Dendritic cell treated with granulocyte-macrophage colony-stimulating factor and Interleukin-4, amounts not matched to agents 40 ng/mL and 50 ng/mL, for 4 days (primary cell): Measurements from ENCODE around the gene AP4M1.

Source experiments
- H3K27ac Mint-ChIP-seq: one replicate; pipeline ENCODE4 v1.8.0; 2022; ENCODE audit warnings: mild to moderate bottlenecking, mixed read lengths
- H3K27me3 Mint-ChIP-seq: one replicate; pipeline ENCODE4 v1.8.0; 2022; ENCODE audit warnings: mild to moderate bottlenecking, mixed read lengths
- H3K36me3 Mint-ChIP-seq: one replicate; pipeline ENCODE4 v1.8.0; 2022; ENCODE audit warnings: low read depth, mixed read lengths
- H3K4me1 Mint-ChIP-seq: one replicate; pipeline ENCODE4 v1.8.0; 2022; ENCODE audit warnings: low read depth, mixed read lengths
- H3K4me3 Mint-ChIP-seq: one replicate; pipeline ENCODE4 v1.8.0; 2022; ENCODE audit warnings: mild to moderate bottlenecking, moderate library complexity, mixed read lengths
- H3K9me3 Mint-ChIP-seq: one replicate; pipeline ENCODE4 v1.8.0; 2022; ENCODE audit warnings: mixed read lengths
- intact Hi-C: fragments of 100-400 bp; cut with micrococcal nuclease; formaldehyde crosslinking; loops from one replicate; pipeline ENCODE4 v1.15.0; 2022

Gene AP4M1

GRCh38 chr7:100107125-100107737 lies 5.8 kb downstream of the AP4M1 start:
- Mint-ChIP-seq H3K27ac (no peak overlapping the region), H3K4me3 (no peak overlapping the region), H3K4me1 (peaks cover 20% of the 10 kb centered on the region), H3K27me3 (no peaks in the 10 kb centered on the region), H3K36me3 (peaks cover 93% of the 10 kb centered on the region), H3K9me3 (no peaks in the 10 kb centered on the region)
- intact Hi-C loops: no loop called here

GRCh38 chr7:100107890-100108289 lies 6.4 kb downstream of the AP4M1 start:
- no peaks in the 10 kb centered on the region for H3K27me3 Mint-ChIP-seq
- no peaks in the 10 kb centered on the region for H3K9me3 Mint-ChIP-seq
- H3K27ac Mint-ChIP-seq: no peak overlapping the region
- H3K4me3 Mint-ChIP-seq: no peak overlapping the region
- peaks cover 19% of the 10 kb centered on the region for H3K4me1 Mint-ChIP-seq
- peaks cover 100% of the 10 kb centered on the region for H3K36me3 Mint-ChIP-seq
- intact Hi-C loops: no loop called here

GRCh38 chr7:100109521-100110163 lies 8.2 kb downstream of the AP4M1 start:
- no peaks in the 10 kb centered on the region for H3K27me3 Mint-ChIP-seq
- no peak overlapping the region for H3K4me3 Mint-ChIP-seq
- peaks cover 100% of the 10 kb centered on the region for H3K36me3 Mint-ChIP-seq
- H3K9me3 Mint-ChIP-seq: no peaks in the 10 kb centered on the region
- no peak overlapping the region for H3K27ac Mint-ChIP-seq
- intact Hi-C loops: no loop called here
- H3K4me1 Mint-ChIP-seq: peaks cover 26% of the 10 kb centered on the region

GRCh38 chr7:100111156-100111555 lies 9.7 kb downstream of the AP4M1 start:
- Mint-ChIP-seq H3K36me3 (peaks cover 96% of the 10 kb centered on the region), H3K27ac (no peak overlapping the region), H3K9me3 (no peaks in the 10 kb centered on the region), H3K4me1 (peaks cover 26% of the 10 kb centered on the region), H3K4me3 (no peak overlapping the region), H3K27me3 (no peaks in the 10 kb centered on the region)
- intact Hi-C loops: no loop called here

DNA sequence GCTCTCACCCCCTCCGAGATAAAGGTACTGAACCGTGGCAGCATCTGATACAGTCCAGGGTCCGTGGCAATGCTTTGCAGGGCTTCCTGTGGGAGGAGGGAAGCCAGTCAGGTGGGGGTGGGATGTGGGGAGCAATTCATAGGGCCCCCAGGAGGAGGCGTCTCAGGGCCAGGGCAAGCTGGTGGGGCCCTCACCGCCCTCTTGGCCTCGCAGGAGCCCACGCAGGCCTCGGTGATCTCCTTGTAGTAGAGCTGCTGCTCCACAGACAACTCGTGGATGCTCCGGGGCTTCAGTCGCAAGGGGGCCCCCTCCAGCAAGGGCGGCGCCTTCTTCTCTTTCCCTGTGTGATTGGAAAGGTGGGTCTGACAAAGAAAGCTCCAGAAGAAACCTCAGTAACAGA lies 10.5 kb downstream of the AP4M1 start:
- Mint-ChIP-seq H3K36me3 (peaks cover 88% of the 10 kb centered on the region), H3K9me3 (no peaks in the 10 kb centered on the region), H3K4me1 (peaks cover 27% of the 10 kb centered on the region), H3K27me3 (no peaks in the 10 kb centered on the region), H3K4me3 (no peak overlapping the region), H3K27ac (no peak overlapping the region)
- intact Hi-C loops: no loop called here

DNA sequence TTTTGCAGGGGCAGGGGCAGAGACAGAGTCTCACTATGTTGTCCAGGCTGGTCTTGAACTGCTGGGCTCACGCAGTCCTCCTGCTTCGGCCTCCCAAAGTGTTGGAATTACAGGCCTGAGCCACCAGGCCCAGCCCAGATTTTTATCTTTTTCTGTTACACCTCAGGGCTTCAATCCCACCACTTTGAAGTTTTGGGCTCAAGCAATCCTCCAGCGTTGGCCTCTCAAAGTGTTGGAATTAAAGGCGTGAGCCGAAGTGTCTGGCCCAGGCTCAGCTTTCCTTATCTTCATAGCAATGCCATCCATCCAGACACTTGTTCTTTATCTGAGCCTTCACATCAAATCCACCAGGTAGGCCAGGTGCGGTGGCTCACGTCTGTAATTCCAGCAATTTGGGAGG lies 13.6 kb downstream of the AP4M1 start:
- Mint-ChIP-seq H3K36me3 (peaks cover 70% of the 10 kb centered on the region), H3K27me3 (no peaks in the 10 kb centered on the region), H3K27ac (no peak overlapping the region), H3K9me3 (no peaks in the 10 kb centered on the region), H3K4me1 (peaks cover 35% of the 10 kb centered on the region), H3K4me3 (no peak overlapping the region)
- intact Hi-C loops: no loop called here

- intact Hi-C loops: loop anchor here (1.0 to 2.0 kb wide), 2 partner anchors 9 to 18 kb away; partner anchors contain the start of genes AP4M1 and MCM7
- Mint-ChIP-seq H3K27me3 (no peaks in the 10 kb centered on the region), H3K4me3 (peak overlapping the region; percentile 100), H3K9me3 (no peaks in the 10 kb centered on the region), H3K36me3 (peaks cover 43% of the 10 kb centered on the region), H3K4me1 (peaks cover 44% of the 10 kb centered on the region), H3K27ac (peak overlapping the region; percentile 97)
Observed at GRCh38 chr7:100118388-100119071, 17.1 kb downstream of the AP4M1 start.

DNA sequence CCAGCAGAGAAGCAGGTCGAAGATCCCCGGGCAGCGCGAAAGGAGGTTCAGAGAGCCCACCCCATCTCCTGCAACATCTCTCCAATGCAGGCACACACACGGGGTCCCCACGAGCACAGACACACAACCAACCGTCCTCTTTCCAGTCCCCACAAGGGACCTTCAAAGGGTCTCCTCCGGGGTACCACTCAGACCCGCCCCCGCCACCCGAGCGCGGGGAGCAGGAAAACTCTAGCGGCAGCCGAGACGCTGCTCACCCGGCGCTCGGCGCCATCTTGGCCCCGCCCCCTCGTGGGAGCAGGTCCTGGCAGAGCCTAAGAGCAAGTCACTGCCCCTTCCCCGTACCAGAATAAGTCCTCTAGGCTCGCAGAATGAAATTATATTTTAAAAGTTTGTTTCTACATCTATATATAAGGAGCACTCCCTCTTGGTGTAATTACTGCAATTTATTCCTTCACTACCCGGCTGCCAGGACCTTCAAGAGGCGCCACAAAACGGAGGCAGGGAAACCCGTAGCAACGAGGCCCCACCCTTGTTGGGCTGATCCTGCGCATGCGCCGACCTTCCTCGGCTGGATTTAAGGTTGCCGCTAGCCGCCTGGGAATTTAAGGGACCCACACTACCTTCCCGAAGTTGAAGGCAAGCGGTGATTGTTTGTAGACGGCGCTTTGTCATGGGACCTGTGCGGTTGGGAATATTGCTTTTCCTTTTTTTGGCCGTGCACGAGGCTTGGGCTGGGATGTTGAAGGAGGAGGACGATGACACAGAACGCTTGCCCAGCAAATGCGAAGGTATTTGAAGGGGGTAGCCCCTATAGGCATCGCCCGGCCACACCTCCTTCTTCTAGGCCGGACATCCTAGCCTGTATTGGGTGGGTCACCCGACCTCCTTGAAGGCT lies 17.9 kb downstream of the AP4M1 start, which contains the start of the genes CNPY4 and TAF6:
TSS of gene CNPY4 (plus strand) at position 563 of the 898 bp plus-strand sequence. CDS start at position 674, 111 bp downstream.
TSS of gene TAF6 (minus strand) at position 287 of the 898 bp plus-strand sequence. CDS start 5,149 bp downstream, outside the sequence.
- peak within 1 kb of the TSS; percentile 97 for H3K27ac Mint-ChIP-seq
- peak within 1 kb of the TSS; percentile 100 for H3K4me3 Mint-ChIP-seq
- H3K27me3 Mint-ChIP-seq: no peaks in the 10 kb centered on the region
- H3K9me3 Mint-ChIP-seq: no peaks in the 10 kb centered on the region
- intact Hi-C loops: loop anchor here (1.0 to 2.0 kb wide), 2 partner anchors 8 to 19 kb away; partner anchors contain the start of genes AP4M1 and MCM7
- H3K36me3 Mint-ChIP-seq: peaks cover 35% of the 10 kb centered on the region
- peaks cover 46% of the 10 kb centered on the region for H3K4me1 Mint-ChIP-seq

GRCh38 chr7:100119970-100120732 lies 18.7 kb downstream of the AP4M1 start:
- Mint-ChIP-seq H3K4me3 (peak overlapping the region; percentile 100), H3K27ac (peak overlapping the region; percentile 97), H3K4me1 (peaks cover 55% of the 10 kb centered on the region), H3K36me3 (peaks cover 27% of the 10 kb centered on the region), H3K27me3 (no peaks in the 10 kb centered on the region), H3K9me3 (no peaks in the 10 kb centered on the region)
- intact Hi-C loops: loop anchor here (1.0 to 2.0 kb wide), 2 partner anchors 7 to 19 kb away; partner anchors contain the start of genes AP4M1 and MCM7

- Mint-ChIP-seq H3K36me3 (peaks cover 22% of the 10 kb centered on the region), H3K4me3 (peak overlapping the region; percentile 100), H3K27ac (peak overlapping the region; percentile 97), H3K27me3 (no peaks in the 10 kb centered on the region), H3K4me1 (peaks cover 60% of the 10 kb centered on the region), H3K9me3 (no peaks in the 10 kb centered on the region)
- intact Hi-C loops: no loop called here
Observed at GRCh38 chr7:100120733-100121036, 19.2 kb downstream of the AP4M1 start.

DNA sequence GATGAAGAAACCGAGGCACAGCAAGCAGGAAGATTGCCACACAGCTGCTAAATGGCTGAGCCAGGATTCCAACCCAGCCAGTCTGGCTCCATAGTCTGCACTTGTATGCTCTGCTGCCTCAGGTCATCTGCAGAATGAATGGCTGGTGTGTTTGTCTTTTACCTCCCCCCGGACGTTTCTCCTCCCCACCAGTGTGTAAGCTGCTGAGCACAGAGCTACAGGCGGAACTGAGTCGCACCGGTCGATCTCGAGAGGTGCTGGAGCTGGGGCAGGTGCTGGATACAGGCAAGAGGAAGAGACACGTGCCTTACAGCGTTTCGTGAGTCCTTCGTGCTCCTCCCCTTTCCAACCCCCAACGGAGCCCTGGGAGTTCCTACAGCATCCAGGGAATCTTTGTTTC lies 20.6 kb downstream of the AP4M1 start:
- H3K27me3 Mint-ChIP-seq: no peaks in the 10 kb centered on the region
- H3K27ac Mint-ChIP-seq: peak overlapping the region; percentile 35
- peaks cover 64% of the 10 kb centered on the region for H3K4me1 Mint-ChIP-seq
- no peaks in the 10 kb centered on the region for H3K9me3 Mint-ChIP-seq
- peaks cover 31% of the 10 kb centered on the region for H3K36me3 Mint-ChIP-seq
- intact Hi-C loops: no loop called here
- no peak overlapping the region for H3K4me3 Mint-ChIP-seq

DNA sequence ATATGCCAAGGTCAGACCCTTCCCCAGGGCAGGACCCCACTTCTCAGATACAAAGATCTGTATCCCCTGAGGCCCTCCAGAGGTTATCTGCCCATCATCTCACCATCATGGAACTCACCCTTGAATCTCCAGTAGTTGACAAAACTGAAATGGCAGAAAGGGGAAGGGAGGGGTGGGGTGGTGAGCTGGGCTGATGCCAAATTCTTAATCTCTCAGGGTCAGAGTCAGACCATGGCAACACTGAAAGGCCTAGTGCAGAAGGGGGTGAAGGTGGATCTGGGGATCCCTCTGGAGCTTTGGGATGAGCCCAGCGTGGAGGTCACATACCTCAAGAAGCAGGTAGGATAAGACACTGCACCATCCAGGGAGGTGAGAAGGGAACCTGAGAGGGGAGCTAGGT lies 21.1 kb downstream of the AP4M1 start:
- H3K9me3 Mint-ChIP-seq: no peaks in the 10 kb centered on the region
- H3K27me3 Mint-ChIP-seq: no peaks in the 10 kb centered on the region
- H3K4me1 Mint-ChIP-seq: peaks cover 64% of the 10 kb centered on the region
- peak overlapping the region; percentile 35 for H3K27ac Mint-ChIP-seq
- peaks cover 33% of the 10 kb centered on the region for H3K36me3 Mint-ChIP-seq
- intact Hi-C loops: no loop called here
- no peak overlapping the region for H3K4me3 Mint-ChIP-seq
